SU-DHL-6 (cell line): ENCODE results near the gene RAB40C.

Experiments
- EZH2phosphoT487 ChIP-seq: fragments of 200-600 bp; sonication (generic), shearing (Covaris generic); conservative IDR thresholded peaks from 2 replicates; pipeline ENCODE4 v1.6.1; 2018; ENCODE audit warnings: mild to moderate bottlenecking, antibody characterized with exemption, low read length, moderate library complexity, mixed read lengths
- TF ChIP-seq, protein P1 (sequence below): fragments of 200-600 bp; sonication (generic); IDR thresholded peaks from one replicate; pipeline ENCODE4 v1.5.1; 2017; ENCODE audit warnings: antibody characterized with exemption, mild to moderate bottlenecking, low read length, moderate library complexity; ENCODE audit not compliant: insufficient read depth, poor library complexity, severe bottlenecking

GRCh38 chr16:561957-562938 is 27.6 kb upstream of the RAB40C start:
- TF ChIP-seq, protein P1, sequence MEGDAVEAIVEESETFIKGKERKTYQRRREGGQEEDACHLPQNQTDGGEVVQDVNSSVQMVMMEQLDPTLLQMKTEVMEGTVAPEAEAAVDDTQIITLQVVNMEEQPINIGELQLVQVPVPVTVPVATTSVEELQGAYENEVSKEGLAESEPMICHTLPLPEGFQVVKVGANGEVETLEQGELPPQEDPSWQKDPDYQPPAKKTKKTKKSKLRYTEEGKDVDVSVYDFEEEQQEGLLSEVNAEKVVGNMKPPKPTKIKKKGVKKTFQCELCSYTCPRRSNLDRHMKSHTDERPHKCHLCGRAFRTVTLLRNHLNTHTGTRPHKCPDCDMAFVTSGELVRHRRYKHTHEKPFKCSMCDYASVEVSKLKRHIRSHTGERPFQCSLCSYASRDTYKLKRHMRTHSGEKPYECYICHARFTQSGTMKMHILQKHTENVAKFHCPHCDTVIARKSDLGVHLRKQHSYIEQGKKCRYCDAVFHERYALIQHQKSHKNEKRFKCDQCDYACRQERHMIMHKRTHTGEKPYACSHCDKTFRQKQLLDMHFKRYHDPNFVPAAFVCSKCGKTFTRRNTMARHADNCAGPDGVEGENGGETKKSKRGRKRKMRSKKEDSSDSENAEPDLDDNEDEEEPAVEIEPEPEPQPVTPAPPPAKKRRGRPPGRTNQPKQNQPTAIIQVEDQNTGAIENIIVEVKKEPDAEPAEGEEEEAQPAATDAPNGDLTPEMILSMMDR, result no peak
- no peak for TF ChIP-seq EZH2phosphoT487
